GM18526 (cell line): Measurements from ENCODE around the gene MCRIP1.

Experiments
- POLR2A ChIP-seq: IDR thresholded peaks from 3 replicates; pipeline ENCODE4 v1.6.1; 2011; ENCODE audit not compliant: insufficient read length; ENCODE audit errors: extremely low read depth

Gene MCRIP1, protein sequence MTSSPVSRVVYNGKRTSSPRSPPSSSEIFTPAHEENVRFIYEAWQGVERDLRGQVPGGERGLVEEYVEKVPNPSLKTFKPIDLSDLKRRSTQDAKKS

DNA sequence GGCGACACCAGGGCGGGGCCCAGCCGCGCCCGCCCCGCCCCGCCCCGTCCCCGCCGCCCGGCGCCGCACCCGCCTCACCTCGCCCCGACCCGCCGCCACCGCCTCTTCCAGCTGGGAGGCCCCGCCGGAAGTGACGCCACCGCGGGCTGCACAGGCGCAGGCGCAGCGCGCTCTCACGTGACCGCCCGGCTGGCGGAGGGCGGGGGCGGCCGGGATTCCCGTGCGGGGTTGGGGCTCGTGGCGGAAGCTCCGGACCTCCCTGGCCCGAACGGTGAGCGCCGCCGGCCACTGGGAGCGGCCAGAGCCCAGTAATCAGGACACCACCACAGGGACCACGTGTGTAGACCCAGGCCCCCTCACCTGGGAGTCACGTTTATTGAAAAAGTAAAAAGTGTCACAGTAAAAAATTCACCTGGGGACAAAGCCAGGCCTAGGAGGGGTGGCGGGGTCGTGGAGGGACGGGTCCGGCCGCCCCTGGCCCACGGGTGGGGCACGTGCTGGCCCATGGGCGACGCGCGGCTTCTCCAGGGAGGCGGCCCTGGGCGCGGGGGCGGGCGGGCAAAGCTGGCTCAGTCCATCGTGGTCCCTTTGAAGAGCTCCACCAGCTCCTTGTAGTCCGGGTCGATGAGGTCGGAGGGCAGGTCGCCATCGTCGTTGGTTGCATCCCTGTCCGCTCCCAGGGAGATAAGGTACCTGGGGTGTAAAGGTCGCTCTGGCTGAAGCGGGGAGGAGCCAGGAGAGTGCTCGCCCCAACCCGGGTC is at the start of gene MCRIP1:
Gene MCRIP1, minus strand, starts transcription at position 132 of the 761 bp plus-strand sequence. CDS start 8,785 bp downstream, outside the sequence.
- TF ChIP-seq POLR2A, result peak; percentile 86

DNA sequence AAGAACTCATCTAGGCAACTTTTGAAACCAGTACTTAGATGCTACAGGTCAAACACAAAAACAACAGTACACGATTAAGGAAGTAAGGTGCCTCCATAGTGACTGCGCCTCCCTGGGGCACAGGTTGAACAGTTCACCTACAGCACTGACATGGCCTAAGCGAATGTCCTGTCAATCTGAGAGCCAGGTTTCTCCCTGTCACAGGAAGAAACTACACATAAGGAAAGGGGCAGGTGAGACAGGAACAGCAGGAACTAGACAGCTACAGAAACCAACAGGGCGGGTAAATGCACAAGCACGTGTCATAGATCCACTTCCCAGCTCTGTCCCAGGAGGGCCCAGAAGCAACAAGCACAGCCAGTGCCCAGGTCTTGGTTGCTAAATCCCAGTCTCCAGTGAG is 46.0 kb upstream of the MCRIP1 start:
- TF ChIP-seq POLR2A, result no peak

DNA sequence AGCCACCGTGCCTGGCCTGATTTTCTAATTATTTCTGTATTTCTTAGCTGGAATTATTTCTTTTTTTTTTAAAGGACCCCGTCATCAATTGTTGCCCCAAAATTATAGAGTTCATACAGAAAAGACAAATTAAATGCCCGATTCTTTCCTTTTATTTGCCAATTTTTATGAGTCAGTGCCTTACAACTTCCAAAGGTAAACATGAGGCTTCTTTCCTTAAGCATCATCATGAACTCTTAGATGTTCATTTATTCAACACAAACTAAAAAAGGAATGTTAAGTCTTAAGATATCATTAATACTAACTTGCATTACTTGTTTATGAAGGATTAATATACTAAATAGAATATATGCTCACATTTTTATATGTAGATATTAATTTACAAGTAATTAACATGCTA is 45.2 kb upstream of the MCRIP1 start:
- no peak for TF ChIP-seq POLR2A

DNA sequence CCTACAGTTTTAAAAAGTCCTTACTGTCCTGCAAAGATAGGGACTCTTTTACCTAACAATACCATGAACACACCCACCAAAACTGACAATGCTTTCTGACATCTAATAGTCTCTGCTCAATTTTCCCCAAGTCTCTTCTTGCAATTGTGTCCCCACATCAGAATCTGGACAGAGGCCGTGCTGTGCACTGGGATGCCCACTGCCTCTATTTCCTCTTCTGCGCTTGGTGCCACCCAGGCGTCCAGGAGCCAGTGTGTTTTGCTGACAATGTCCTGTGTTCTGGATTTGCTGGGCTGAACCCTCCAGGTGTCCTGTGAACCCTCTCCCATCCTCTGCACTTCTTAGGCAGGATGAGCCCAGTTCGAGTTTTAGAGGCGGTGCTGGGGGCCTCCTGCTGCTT is 44.5 kb upstream of the MCRIP1 start:
- no peak for TF ChIP-seq POLR2A

DNA sequence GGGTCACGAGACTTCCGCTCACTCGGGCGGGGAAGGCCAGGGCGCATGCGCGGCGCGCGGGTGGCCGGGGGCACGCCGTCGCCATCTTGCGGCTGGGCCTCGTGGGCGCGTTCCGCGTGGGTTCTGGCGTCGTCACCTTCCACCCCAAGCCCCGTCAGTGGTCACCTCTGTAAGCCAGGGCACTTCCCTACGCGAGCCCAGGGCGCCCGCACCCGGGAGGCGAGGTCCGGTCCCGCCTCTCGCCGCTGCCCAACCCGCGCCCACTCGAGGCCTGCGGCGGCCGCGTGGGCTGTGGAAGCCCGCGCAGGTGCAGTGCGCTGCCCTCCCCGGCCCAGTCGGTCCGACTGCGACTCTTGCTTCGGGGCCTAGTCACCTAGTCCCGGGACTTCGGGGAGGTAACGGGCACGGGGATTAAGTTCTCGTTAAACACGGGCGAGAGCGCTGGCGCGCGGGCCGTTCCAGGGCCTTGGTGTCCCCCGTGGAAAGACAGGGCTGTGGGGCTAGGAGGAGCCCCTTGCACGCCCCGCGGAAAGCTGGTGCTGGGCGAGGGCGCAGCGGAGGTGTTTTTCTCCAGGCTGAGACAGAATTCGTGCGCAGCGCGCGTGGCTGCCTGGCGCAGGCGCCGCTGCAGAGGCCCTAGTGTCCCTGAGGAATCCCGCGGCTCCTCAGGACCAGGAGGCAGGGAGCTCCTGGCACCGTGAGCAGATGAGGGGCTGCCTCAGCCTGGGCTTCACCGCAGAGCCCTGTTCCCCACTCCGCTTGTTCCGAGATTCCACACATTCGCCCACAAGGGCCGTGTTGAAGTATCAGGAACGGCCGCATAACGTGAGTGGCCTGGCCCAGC is 38.5 kb upstream of the MCRIP1 start:
- peak; percentile 84 for TF ChIP-seq POLR2A

DNA sequence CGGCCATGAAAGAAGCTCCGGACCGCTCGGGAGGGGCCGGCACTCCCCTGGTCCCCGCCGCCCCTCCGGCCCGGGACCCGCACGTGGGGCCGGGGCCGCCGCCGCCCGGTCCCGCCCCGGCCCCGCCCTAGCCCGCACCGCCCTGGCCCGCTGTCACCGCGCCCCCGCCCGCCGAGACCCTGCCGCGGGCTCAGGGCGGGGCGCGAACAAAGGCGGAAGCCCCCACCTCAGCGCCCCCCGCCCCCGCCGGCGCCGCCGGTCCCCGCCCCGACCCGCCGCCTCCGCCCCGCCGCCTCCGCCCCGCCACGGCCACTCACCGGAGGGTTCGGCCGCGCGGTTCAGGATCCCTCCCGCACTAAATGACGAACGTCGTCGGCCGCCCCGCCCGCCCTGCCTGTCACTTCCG is 37.9 kb upstream of the MCRIP1 start, which contains the start of gene ARHGDIA:
Gene ARHGDIA, minus strand, starts transcription at position 357 of the 406 bp plus-strand sequence. CDS start 1,407 bp downstream, outside the sequence.
- no peak for TF ChIP-seq POLR2A

DNA sequence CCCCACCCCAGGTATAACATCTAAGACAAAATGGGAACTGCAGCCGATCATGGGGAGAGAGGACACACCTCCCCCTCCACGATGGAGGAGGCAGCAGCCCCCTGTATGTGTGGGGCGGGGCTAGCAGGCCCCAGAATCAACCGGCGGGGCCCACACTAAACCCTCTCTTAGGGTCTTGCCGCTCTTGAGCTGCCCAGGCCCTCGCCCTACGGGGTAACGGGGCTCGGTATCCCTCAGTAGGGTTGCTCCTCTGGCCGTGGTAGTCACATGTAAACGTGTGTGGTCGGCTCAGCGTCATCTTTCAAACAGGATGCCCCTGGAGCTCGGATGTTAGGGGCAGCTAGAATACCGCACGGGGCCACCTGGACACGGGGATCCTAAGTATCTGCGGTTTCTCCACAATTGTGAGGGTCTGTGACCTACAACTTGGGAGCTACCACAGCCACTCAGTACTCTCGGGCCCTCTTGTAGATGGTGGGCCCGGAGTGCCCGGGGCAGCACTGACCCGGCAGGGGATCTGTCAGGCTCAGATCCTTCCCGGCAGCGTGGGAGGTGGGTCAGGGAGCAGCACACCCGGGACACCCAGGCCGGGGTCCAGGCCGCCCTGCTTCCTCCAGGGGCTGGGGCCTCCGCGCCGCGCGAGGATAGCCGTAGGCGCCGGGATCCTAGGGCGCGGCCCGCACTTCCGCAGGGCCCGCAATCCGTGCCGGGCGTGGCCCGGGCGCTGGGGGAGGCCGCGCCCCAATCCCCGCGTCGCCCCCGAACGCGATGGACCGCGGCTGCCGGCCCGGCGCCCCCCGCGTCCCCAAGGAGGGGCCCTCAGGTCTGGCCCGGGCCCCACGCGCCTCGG is 37.3 kb upstream of the MCRIP1 start:
- peak; percentile 25 for TF ChIP-seq POLR2A

DNA sequence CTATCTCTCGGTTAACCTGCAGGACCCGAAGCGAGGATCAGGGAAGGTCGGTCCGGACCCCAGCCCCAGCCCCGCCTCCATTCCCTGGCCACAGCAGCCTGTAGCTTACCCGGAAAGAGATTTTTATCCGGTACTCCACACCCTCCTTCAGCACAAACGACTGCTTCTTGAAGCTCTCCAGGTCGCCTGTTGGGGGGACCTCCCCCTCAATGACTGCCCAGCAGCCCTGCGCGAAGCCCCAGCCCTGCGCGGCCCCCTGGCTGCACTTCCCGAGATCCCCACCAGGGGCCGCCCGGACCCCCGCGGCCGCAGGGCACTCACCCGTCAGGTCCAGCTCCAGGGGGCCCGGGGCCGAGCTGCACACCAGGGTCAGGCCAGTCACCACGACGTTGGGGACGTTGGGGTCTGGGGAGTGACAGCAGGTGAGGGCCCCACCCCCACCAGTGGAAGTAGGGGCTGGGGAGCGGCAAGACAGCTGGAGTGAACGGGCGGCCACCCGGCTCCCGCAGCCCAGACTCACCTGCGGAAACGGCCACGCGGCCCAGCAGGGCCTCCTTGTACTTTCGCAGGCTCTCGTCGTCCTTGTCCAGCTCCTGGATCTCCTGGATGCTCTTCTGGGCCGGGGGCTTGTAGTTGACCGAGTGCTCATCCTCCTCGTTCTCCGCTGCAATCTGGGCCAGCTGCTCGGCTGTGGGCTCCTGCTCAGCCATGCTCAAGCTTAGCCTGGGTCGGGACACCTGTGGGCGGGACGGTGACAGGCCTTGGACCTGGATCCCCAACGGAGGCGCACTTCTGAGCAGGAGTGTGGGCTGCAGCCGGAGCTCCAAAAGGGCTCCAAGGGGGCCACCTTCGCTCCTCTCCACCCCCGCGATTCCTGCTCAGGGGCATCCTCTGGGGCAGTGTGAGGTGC is 36.4 kb upstream of the MCRIP1 start:
- peak; percentile 32 for TF ChIP-seq POLR2A

DNA sequence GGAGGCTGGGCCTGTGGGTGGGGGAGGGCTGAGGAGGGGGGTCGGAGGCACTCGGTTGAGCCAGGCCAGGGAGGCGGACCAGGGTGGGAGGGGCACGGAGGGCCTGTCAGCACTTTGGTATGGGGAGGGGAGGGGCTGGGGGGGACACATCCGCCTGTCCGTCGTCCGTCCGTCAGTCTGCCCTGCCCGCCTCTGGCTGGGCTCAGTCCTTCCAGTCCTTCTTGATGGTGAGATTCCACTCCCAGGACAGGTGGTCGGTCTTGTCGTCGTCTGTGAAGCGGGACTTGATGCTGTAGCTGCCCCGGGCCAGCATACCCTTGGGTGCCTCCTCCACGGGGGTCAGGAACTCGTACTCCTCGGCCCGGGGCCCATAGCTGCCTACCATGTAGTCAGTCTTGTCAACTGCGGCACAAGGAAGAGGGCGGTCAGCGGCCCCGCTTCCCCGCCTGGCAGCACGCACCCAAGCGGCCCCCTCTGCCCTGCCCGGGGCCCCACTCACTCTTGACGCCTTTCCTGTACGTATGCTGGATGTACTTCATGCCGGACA is 35.7 kb upstream of the MCRIP1 start:
- no peak for TF ChIP-seq POLR2A

DNA sequence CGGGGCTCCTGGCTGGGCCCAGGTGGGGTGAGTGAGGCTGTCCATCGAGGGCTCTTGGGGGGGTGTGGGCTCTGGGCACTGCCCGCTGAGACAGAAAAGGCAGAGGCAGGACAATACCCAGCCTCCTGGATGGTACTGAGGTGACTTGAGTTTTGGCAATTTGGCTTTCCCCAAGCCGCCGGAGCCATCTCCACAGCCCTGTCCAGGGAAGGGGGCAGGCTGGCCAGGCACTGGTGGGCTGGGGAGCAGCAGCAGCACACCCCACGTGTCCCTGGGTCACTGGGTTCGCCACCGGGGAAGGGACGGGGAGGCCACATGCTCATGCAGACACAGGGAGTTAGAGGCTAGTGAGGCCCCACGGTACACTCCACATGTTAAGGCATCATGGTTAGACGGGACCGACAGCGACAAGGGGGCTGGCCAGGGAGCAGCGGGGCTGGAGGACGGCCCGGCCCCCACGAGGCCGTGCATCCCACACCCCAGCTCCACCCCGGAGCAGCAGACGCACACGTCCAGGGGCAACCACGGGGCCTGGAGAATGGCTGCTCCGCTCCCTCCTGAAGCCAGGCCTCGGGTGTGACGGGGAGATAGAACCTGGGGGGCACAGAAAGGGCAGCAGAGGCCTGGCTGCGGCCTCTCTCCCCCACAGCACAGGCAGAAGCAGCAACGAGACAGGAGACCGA is 35.0 kb upstream of the MCRIP1 start:
- no peak for TF ChIP-seq POLR2A

DNA sequence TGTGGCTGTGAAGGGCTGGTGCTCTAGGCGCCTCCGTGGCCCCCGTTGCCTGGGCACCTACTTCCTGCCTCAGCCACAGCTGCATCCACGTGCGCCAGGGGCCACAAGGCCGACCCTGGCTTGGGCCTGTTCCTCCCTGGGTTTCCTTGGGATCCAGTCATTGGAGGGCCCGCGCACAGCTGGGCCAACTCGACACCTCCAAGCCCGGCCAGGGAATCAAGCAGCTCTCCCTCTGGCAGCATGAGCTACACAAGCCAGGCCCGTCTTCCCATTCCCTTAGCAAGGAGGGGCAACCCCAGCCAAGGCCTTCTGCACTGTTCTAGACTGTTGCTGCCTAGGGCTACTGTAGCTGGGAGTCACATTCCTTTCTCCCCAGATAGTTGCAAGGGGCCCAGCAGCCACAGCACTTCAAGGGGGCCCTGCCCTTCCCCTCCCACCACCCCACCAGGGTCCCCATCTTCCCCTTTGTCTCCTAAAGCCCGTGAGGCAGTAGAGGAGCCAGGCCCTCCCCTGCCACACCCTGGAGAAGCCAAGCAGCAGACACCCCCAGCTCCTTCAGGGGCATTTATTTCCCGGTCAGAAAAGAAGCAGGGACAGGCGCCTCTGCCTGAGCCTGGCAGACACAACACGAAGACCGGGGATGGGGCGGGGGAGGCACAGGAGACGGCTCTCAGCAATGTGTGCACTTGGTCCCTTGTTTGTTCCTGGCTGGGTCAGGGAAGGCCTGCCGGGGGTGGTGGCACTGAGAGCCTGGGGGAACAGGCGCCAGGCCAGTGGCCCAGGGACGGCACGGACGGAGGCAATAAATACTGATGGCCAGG is 34.3 kb upstream of the MCRIP1 start:
- peak; percentile 33 for TF ChIP-seq POLR2A

DNA sequence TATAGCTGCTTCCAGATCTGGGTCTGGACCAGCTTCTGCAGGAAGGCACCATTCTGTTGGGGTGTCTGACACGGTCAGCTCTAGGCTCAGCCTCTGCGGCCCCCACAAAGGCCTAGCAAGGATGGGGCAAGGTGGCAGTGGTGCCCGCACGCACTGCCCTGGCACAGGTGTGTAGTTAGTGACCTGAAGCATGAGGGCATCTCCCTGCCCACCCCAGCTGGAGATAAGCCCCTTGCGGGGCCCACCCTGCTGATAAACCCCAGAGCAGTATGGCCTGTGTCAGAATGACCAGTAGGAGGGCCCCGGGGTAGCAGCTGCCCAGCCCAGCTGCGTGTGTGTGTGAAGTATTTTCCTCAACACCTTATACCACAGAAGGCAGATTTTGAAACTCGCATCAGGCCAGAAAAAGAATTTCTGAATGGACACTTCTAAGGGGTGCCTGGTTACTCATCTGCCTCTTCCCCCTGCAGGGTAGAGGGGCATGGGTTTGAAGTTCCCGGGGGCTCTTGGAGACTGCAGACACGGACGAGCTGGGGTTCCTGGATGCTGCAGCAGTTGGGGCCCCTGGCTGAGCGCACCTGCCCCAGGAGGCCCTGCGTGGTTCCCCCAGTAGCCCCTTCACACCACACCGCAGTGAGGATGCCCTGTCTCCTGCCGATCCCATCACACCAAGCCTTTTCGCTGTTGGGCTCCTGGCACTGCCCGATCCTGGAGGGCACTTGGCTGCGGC is 33.5 kb upstream of the MCRIP1 start:
- peak; percentile 49 for TF ChIP-seq POLR2A
